ENCODE results near the gene BAIAP2.

GRCh38 chr17:81000631-81001357 lies 34.2 kb upstream of the BAIAP2 start:
- TF ChIP-seq CTCF (IDR thresholded peaks at IDR 0.05), result no peak
- no peak for TF ChIP-seq POLR2AphosphoS5 (IDR thresholded peaks at IDR 0.05; ENCODE audit: insufficient read depth in 1 of 2, low read depth in 1 of 2)
